WTC11 (cell line): ENCODE results near the gene TNIK.

Experiments
- ATF1 ChIP-seq: sonication (generic); formaldehyde crosslinking; IDR thresholded peaks from 2 replicates; pipeline ENCODE4 v1.8.1; 2023; ENCODE audit warnings: mild to moderate bottlenecking, moderate library complexity, missing genetic modification reagents
- ATF2 ChIP-seq: sonication (generic); formaldehyde crosslinking; IDR thresholded peaks from 2 replicates; pipeline ENCODE4 v1.8.1; 2022; ENCODE audit warnings: low read depth, missing genetic modification reagents, borderline replicate concordance
- CTCF ChIP-seq: fragments of 200-600 bp; IDR thresholded peaks from 2 replicates; pipeline ENCODE4 v1.8.0; 2022; ENCODE audit warnings: antibody characterized with exemption
- E2F1 ChIP-seq: sonication (generic); formaldehyde crosslinking; IDR thresholded peaks from 2 replicates; pipeline ENCODE4 v1.8.0; 2022; ENCODE audit warnings: mild to moderate bottlenecking, missing genetic modification reagents
- ELF4 ChIP-seq: sonication (generic); formaldehyde crosslinking; IDR thresholded peaks from 2 replicates; pipeline ENCODE4 v1.8.1; 2022; ENCODE audit warnings: low read depth, mild to moderate bottlenecking, moderate library complexity, missing genetic modification reagents
- FOXP4 ChIP-seq: sonication (generic); formaldehyde crosslinking; IDR thresholded peaks from 2 replicates; pipeline ENCODE4 v1.8.0; 2022; ENCODE audit warnings: mild to moderate bottlenecking, missing genetic modification reagents
- IRF2 ChIP-seq: sonication (generic); formaldehyde crosslinking; IDR thresholded peaks from 2 replicates; pipeline ENCODE4 v1.8.0; 2022; ENCODE audit warnings: low read depth, missing genetic modification reagents, borderline replicate concordance
- USF2 ChIP-seq: sonication (generic); formaldehyde crosslinking; IDR thresholded peaks from 2 replicates; pipeline ENCODE4 v1.8.1; 2023; ENCODE audit warnings: mild to moderate bottlenecking, missing genetic modification reagents, moderate library complexity
- ZNF317 ChIP-seq: sonication (generic); formaldehyde crosslinking; IDR thresholded peaks from 2 replicates; pipeline ENCODE4 v1.8.1; 2023; ENCODE audit warnings: low read depth, mild to moderate bottlenecking, moderate library complexity, missing genetic modification reagents, borderline replicate concordance

GRCh38 chr3:171508206-171508605 is 48.0 kb upstream of the TNIK start:
- TF ChIP-seq CTCF (no peak), FOXP4 (CRISPR knock-in tag) (no peak), ZNF317 (CRISPR knock-in tag) (no peak), ELF4 (CRISPR knock-in tag) (no peak), IRF2 (no peak), ATF2 (no peak), E2F1 (CRISPR knock-in tag) (no peak), ATF1 (CRISPR knock-in tag) (no peak), USF2 (no peak)
